ENCODE measurements around the gene OR10K1.
"Not testable (repeated sequence)": the region's sequence is repeated elsewhere in the genome, so short reads cannot be mapped to it uniquely, and the experiment has no call there.

The OR10K1 gene

DNA sequence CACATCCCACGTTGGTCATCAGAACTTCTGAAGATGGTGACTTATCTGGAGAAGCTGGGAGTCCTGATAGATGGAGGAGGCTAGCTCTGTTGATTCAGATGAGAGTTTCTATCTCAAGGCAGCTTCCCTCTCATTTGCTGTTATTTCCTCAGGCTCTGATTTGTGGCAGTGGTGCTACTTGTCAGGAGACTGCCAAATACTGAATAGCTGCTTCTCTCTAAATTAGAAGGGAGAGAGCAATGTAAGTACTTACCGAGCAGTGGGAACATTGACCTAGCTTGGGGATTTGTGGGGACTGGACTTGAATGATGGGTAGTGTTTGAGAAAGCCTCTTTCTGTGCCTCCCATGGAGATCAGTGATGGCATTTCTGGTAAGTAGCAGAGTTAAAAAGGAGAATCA, at the start of gene OR10K1:
Gene OR10K1 (plus strand): TSS at position 301 of the 400 bp plus-strand sequence. CDS start 3,728 bp downstream, outside the sequence.
- DNase-seq (ENCODE audit: low read depth in 3 of 3): no peak

- no peak for DNase-seq (ENCODE audit: low read depth in 3 of 3)
Observed at GRCh38 chr1:158414651-158415345, 46.8 kb upstream of the OR10K1 start.

DNA sequence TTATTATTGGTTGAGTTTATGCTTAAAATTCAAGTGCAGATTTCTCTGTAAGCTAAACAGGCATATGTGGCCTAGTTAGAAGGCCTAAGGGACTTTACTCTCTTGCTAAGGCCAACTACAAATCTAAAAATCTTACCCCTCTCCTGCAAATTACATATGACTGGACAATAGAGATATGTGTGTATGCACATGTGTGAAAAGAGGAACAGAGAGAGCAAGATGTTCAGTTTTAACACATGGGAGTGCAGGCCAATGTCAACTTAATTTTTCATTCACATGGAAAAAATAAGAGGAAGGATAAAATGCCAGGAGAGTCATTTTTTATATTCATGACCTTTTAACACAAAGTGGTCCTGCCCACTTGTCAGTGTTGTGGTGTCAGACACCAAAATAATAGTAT, 44.0 kb upstream of the OR10K1 start:
- DNase-seq (ENCODE audit: low read depth in 3 of 3): no peak

DNA sequence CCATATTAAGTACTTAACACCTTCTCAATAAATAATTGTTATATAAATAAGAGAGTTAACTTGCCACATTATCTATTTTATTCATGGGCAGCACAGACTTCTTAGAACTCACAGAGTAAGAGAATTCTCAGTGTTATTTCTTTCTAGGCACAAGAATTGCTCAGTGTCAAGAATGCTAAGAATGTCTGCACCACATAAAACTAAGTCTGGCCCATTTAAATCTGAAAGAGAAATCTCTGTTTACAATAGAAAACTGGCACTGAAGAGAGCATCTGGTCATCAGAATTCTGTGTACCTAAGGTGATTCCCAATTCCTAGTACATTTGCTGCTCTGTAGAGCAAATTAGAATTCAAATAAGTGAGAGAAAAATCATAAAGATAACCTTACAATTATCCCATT, 39.4 kb upstream of the OR10K1 start:
- DNase-seq (ENCODE audit: low read depth in 3 of 3): no peak

DNA sequence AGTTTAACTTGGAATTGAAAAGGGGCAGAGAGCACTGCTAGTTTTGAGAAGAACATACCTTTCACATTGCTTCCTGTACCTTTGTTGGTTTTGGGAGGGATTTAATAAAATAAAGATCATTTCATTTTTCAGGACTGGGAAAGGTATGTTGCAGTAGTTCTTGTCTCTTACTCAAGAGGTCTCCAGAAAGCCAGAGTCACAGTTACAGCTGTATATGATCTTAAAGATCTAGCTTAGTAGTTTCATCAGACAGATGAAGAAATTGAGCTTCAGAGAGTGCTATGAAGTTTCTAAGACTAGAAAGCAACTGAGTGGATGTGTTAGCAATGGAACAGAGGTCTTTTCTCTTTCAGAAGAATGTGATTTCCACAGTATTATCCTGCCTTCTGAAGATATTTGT, 36.6 kb upstream of the OR10K1 start:
- DNase-seq (ENCODE audit: low read depth in 3 of 3): no peak

DNA sequence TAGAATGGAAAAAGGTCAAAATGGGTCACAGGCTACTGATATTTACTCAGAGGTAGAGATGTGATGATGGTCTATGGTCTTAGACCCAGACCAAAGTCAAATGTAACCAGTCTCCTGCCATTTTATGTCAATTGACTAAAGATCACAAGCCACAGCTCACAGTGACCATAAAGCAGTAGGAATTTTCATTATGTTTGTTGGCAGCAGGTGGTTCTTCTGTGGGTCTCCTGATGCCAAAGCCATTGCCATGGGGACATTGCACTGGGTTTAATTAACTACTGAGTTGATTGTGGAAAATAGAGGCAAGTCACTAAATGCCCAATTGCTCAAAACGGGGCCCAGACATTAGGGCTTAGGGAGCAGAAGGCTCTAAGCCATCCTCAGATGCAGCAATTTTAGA, 35.5 kb upstream of the OR10K1 start, which contains the start of gene OR10K2:
Gene OR10K2 (minus strand): TSS at position 101 of the 400 bp plus-strand sequence. CDS start 5,371 bp downstream, outside the sequence.
- DNase-seq (ENCODE audit: low read depth in 3 of 3): no peak

DNA sequence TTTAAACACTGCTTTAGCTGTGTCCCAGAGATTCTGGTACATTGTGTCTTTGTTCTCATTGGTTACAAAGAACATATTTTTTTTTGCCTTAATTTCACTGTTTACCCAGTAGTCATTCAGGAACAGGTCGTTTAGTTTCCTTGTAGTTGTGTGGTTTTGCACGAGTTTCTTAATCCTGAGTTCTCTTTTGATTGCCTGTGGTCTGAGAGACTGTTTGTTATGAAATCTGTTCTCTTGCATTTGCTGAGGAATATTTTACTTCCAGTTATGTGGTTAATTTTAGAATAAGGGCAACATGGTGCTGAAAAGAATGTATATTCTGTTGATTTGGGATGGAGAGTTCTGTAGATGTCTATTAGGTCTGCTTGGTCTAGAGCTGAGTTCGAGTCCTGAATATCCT, 31.5 kb upstream of the OR10K1 start:
- not testable (repeated sequence) for DNase-seq (ENCODE audit: low read depth in 3 of 3)

DNA sequence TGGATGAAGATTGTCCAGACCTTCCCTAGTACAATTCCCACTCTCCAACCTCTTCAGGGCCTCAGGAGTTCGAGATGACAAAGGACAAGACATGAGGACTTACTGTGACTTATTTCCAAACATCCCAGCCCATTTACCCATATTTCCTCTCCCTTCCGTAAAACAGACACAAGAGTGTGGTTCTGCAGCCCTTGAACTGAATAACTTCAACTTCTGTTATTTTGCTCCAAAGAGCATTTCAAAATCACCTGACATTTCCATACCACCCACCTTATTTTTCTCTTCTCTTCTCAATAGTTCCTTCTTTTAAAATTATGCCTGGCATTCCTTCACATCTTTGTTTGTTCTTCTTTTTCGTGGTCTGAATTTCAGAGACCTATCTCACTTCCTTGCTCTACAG, 26.9 kb upstream of the OR10K1 start:
- no peak for DNase-seq (ENCODE audit: low read depth in 3 of 3)

GRCh38 chr1:158445376-158445775, 16.3 kb upstream of the OR10K1 start:
- no peak for DNase-seq (ENCODE audit: low read depth in 3 of 3)

DNA sequence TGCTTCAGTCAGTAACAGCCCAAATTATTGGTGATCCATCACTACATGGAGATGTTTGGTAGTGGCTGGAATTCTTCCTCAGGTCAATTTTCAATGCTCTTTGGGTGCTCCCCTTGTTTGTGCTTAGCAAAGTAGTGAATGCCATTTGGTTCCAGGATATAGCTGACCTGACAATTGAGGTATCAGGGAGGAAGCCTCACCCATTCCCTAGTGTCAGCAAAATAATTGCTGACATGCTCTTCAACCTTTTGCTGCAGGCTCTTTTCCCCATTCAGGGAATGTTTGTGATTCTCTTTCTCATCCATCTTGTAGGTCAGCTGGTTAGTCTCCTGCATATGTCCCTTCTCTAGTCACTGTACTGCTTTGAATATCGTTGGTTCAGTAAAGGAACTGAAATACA, 7.1 kb upstream of the OR10K1 start:
- no peak for DNase-seq (ENCODE audit: low read depth in 3 of 3)

DNA sequence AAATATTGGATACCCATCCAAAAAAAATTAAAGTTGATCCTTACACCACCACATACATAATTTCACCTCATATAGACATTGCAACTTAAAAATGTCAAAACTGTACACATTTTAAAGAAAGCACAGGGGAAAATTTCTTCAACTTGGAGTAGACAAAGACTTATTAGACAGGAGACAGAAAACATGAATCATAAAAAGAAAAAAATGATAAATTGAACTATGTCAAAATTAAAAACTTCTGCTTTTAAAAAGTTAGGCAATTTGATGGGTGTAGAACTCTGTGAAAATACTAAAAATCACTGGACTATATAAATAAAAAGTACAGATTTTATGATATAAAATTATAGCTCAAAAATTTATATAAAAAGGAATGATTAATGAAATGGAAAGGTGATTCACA, 4.4 kb upstream of the OR10K1 start:
- no peak for DNase-seq (ENCODE audit: low read depth in 3 of 3)

DNA sequence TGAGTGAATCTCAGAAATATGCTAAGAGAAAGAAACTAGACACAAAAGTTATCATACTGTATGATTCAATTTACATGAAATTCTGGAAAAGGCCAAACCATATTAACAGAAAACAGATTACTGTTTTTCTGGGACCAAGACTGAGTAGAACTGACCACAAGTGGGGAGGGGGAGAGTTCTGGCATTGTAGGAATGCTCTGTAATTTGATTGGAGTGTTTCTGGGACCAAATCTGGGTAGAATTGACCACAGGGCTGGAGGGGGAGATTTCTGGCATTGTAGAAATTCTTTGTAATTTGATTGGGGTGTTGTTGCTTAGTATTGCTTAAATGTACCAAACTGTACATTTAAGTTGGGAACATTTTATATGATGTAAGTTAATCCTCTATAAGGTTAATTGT, 3.4 kb upstream of the OR10K1 start:
- DNase-seq (ENCODE audit: low read depth in 3 of 3): no peak

- no peak for DNase-seq (ENCODE audit: low read depth in 3 of 3)
Observed at GRCh38 chr1:158471920-158472319, 10.3 kb downstream of the OR10K1 start, which contains the start of gene OR10R2. Gene OR10R2 (plus strand): TSS chr1:158472220. CDS start chr1:158472326, 106 bp downstream.

- DNase-seq (ENCODE audit: low read depth in 3 of 3): no peak
Observed at GRCh38 chr1:158485455-158485854, 23.8 kb downstream of the OR10K1 start.

GRCh38 chr1:158491316-158491715, 29.7 kb downstream of the OR10K1 start:
- DNase-seq (ENCODE audit: low read depth in 3 of 3): no peak

GRCh38 chr1:158493054-158493453, 31.4 kb downstream of the OR10K1 start:
- DNase-seq (ENCODE audit: low read depth in 3 of 3): no peak

DNA sequence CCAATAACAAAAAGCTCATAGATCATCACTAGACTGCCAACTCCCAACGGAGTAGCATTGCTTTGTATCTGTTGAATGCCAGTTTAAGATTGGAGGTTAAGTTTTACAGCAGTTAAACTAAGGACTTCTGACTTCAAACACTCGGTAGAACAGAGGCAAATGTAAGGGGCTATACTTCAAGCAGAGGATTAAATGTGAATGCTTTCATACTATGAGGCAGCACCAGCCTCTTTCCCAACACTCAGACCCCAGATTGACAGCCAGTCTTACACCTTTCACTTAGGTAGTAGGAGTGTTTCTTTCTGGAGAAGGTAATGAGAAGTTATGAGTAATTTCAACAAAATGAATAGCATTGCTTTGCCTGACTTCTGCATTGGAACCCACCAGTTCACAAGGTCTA, 33.2 kb downstream of the OR10K1 start:
- DNase-seq (ENCODE audit: low read depth in 3 of 3): no peak

DNA sequence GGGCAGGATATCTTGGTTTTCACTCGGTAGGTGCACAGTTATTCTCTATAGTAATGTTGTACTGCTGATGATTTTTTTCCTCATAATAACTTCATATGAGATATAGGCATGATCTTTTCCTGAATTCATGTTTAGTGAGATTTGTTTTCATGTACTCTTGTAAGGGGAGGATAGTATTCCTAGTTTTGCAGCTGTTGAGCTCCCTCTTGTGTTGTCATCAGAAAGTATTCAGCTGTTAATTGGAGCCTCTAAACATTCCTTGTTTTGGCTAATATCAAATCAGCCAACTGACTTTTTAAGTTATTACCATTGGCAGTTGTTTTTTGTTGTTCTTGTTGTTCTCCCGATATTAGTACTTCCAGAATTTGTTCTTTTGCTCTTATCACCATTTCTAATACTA, 34.7 kb downstream of the OR10K1 start:
- no peak for DNase-seq (ENCODE audit: low read depth in 3 of 3)

GRCh38 chr1:158506369-158506987, 44.8 kb downstream of the OR10K1 start:
- DNase-seq (ENCODE audit: low read depth in 3 of 3): peak; percentile 13 to 38 (median 14)

DNA sequence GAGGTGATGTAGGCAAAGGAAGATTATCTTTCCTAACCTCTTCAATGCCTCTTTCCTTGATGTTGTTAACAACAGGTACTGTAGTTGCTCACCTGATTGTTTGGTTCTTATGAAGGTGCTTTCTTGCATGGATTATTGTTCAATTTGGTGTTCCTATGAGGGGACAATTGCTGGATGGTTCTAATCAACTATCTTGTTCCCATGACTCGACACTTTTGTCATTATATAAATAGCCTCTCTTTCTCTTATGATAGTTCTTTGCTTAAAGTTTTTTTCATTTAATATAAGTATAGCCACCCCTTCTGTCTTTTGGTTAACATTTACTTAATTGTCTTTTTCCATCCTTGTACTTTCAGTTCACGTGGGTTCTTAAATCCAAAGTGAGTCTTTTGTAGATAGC, 45.9 kb downstream of the OR10K1 start:
- DNase-seq (ENCODE audit: low read depth in 3 of 3): no peak

- no peak for DNase-seq (ENCODE audit: low read depth in 3 of 3)
Observed at GRCh38 chr1:158509471-158510156, 48.0 kb downstream of the OR10K1 start.

DNA sequence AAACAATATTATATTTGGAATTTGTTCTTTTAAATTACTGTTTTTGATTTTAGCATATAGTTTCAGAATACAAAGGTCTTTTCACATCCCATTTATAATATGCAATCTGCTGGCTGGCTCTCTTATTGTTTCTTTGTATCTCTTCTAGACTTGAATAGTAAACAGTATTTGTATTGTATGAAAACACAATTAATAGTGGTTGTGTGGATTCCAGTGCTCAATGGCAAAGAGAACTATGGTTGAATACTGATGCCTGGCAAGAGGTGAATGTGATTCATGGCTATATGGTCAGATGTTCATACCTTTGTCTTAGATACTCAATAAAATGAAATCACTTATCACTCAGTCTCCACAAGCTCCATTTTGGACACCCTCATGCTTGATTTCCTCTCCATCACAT, 55.3 kb downstream of the OR10K1 start:
- no peak for DNase-seq (ENCODE audit: low read depth in 3 of 3)
